NCI-H146 (cell line): ENCODE results near the gene FYCO1.

Experiments used
- DNase-seq: peaks from one replicate; lab custom pipeline; 2025; lab: John Stamatoyannopoulos, UW

FYCO1 gene

DNA sequence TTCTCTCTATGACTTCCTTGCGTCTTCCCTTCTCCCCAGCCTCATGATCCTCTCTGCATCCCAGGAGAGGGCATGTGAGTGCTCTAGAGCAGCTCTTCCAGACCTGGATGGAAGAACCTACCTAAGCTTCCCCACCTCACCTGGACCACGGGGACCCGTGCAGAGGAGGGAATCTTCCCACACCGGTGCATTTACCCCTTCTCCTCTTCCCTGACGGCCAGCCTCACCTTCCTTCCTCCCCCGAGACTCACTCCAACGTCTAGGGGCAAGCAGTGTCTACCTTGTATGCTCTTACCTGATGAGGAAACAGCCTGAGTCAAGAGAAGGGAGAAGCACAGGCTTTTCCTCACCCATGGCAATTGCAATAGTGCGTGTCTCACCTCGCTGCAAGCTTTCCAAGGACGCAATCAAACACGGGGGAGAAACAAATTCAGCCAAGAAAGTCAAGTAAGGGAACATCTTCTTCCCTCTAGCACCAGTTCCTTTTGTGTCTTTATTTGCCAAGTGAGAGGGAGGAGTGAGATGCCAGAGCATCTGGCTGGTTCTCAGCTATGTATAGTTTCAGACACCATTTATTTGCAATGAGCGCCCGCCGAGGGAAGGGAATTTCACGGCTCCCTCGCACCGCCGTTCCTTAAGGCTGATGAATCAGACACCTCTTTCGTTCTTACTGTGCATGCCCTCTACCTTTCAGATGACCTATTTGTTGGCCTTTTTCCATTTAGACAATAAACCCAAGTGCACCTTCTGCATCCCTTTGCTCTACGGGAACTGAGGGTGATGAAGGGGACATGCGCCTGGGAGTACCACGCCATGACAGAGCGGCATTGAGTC lies 111.0 kb downstream of the FYCO1 start:
- DNase-seq: no peak

DNA sequence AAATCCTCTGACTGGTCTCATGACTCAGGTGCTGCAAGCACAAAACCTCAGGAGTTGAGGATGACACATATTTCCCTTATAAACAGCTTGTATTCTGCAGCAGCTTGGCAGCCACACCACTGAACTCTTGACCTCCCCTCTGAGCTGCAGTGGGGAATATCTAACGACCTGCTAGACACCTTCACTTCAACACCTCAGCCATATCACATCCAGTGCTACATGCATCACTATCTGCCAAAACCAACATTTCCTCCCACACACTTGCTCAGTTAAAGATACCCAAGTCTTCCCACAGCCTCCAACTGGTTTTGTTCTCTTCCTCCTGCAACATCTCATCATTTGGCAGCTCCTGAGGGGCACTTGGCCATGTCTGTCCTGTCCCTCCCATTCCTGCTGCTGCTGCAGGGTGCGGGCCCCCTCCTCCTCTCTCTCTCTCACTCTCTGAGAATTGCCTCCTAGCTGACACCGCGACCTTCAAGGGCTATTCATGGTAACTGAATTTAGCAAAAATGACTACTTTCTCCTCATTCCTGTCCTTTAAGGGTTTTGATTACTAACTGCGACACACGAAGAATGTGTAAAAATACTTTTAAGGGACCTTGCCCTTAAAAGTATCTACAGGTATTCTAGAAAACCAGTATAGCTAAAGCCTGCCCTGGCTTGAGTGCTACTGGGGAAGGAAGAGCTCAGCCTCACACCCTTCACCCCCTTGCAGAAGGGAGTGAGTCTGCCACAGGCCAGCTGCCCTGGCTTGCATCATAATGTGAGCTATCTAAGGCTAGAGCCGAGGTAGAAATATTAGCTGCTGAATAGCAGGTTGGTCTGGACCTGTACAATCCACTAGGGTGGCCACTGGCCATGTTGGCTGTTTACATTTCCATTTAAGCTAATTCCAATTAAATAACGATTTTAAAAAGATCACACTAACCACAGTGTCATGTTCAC lies 114.3 kb downstream of the FYCO1 start:
- DNase-seq: no peak

DNA sequence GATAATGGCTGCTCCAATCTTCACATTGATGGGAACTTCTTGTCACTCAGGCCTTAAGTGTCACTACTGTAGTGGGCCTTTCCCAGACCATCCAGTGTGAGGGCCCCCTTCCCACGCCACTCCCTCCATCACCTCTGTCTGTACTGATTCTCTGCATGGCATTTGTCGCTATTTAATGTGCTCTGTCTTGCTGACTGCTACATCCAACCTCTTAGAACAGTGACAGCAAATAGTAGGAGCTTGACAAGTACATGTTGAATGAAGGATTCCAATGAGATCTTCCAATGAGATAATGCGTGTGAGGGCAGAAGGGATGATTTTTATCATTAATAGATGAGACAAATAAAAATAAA lies 114.9 kb downstream of the FYCO1 start:
- DNase-seq: no peak

DNA sequence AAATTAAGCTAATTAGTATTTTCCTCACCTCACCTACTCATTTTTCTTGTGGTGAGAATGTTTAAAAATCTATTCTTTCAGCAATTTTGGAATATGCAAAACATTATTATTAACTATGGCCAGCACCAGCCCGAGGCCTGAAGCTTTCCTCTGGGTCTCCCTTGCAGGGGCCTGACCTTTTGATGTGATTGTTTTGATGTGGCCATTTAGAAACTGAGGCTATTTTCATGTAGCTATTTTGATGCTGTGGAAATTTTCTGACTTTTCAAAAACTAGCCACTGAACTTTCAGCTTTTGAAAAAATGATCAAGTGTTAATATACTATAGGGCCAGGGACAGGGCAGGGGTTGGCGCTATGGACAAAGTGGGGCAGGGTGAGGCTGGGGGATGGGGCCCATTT lies 117.5 kb downstream of the FYCO1 start:
- DNase-seq: no peak

DNA sequence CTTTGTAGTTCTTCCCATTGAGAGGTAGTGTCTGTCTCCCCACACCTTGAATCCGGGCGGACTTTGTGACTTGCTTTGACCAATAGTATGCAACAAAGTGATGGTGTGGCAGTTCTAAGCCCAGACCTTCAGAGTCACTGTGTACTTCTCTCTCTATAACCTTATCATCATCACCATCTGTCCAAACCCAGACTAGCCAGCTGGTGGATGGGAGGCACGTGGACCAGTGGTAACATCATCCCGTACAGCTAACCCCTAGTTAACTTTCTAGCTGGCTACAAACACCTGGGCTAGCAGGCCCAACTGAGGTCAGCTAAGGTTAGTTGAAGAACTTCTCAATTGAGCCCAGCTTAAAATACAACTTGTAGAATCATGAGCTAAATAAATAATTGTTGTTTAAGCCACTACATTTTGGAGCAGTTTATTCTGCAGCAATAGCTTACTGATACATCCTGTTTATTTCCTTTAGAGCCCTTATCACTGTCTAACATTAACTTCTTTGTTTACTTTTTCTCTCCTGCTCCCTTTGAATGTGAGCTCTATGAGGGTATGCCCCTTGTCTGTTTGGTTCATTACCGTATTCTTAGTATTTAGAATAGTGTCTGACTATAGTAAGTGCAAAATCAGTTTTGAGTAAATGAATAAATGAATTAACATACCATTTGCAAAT lies 120.8 kb downstream of the FYCO1 start:
- no peak for DNase-seq

DNA sequence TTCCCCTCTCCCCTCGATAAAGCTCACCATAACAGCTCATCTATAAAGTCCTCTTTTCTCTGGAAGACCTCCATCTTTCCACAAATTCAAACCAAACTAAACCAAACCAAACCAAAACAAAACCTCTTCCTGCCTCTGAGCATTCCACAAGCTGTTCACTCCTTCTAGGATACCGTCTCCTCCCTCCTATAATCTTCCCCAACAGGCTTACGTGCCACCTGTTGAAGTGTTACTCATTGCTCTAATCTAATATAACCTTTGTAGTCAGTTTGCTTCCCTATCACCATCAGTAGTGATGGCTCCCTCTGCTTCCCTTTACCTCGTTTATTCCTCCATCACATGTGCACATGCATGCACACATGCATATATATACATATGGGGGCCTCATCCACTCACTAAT lies 122.0 kb downstream of the FYCO1 start:
- no peak for DNase-seq

DNA sequence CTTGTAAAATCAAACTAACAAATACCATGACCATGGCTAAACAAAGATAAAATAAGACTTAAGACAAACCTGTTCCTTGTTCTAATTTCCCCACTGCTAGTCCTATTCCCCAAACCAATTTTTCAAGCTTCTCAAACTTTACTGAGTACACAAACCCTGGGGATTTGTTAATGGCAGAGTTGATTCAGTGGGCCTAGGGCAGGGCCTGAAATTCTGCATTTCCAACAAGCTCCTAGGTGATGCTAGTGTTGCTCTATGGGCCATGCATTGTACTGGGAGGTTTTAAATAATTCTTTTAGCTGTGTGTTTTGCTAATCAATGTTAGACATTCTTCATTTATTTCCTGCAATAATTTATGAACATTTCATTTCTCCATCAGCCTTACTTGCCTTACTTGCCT lies 122.6 kb downstream of the FYCO1 start:
- DNase-seq: no peak

DNA sequence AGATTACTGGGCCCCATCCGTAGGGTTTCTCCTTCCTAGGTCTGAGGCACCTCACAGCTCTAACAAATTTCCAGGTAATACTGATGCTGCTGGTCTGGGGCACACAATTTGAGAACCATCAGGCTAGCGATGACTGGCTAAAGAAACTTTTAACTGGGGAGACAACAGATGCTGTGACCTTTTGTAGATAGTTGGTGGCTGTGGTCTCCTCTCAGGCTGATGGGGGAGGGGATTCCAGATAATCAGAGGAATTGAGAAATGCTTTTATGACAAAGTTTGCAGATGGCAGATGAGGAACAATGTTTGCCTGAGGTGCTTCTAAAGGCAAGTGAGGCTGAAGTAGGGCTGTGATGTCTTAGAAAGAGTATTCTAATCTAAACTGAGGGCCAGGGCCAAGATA lies 123.1 kb downstream of the FYCO1 start:
- DNase-seq: no peak

DNA sequence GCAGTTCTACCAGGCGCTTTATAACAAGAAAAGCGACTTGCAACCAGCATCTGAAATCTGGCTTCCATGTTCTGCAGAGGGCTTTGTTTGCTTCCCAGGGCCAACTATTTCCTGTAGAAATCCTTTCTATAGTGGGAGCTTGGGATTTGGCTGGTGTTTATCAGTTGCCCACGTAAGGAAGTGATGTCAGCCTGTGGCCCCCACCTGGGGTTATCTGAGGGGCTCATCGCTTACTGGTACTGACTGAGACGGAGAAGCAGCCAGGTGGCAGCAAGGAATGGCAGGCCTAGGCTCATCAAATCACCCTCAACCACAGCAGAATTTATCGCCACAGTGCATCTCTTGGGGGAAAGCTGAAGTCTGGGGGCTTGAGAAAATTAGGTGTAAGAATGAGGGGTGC lies 123.8 kb downstream of the FYCO1 start:
- DNase-seq: no peak

DNA sequence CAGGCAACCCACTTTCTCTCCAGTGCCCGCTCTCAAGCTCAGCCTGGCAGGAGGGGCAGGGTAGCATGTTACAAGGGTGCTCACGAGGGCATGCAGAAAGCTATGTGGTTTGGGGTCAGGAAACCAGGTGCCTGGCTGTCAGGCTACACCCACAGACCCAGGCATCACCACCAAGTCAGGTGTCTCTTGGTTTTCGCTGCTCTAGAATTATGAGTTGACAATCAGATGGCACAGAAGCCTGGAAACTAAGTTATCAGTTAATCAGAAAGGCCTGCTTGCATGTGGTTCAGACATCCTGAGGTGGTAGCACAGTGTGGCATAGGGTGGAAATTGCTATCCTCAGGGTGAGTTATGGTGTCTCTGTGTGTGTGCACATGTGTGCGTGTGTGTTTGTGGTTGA lies 125.5 kb downstream of the FYCO1 start:
- no peak for DNase-seq

DNA sequence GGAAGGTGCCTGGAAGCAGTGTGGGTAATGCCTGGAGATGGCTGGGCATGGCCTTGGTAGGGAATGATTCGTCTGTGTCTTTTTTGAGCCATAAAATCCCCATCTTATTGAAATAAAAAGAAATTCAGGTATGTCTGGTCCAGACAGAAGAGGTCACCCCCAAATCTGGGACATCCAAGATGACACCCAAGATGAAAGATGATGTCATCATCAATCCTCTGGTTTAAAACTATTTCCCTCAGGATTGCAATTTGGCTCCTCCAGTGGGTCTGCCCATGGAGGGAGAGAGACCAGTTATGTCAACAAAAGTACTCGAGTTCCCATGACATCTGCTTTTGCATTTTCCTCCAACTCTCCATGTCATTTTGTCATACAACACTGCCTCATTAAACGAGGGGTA lies 126.0 kb downstream of the FYCO1 start:
- DNase-seq: no peak

DNA sequence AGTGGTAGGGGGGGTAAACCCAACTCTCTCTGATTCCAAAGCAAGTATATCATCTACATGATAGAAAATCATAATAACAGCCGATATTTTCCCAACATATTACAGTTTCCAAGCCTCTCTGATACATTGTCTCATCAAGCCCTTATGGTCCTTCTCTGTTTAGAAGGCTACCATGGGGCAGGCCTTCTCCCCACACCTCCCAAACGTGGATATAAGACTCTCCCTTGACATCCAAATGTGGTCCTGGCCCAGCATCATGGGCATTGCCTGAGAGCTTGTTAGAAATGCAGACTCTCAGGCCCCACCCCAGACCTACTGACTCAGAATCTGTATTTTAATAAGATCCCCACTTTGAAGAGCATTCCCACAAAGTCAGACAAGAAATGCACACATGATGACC lies 127.0 kb downstream of the FYCO1 start:
- no peak for DNase-seq

DNA sequence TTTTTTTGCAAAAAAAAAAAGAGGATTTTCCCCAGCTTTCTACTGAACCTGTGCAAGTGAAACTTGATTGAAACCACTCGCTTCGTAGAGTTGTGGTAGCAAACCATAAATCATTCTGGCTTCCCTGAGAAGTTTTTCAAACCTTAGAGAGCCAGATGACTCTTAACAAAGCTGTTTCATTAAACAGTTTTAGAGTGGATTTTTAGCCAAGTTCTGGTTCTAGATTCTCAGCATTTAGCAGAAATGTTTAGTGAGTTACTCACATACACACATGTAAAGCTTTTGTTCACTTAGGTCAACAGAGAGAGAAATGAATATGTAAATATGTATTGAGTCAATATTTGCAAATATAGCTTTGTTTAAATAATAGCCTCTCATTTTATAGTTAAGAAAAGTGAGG lies 127.4 kb downstream of the FYCO1 start:
- no peak for DNase-seq
